HUES48 (cell line): Measurements from ENCODE around the gene TMEM198.

Experiments
- H3K27ac ChIP-seq: one replicate; pipeline ENCODE4 v1.7.0; 2013; ENCODE audit warnings: low read depth, low read length, inconsistent platforms
- H3K27me3 ChIP-seq: 2 replicates; pipeline ENCODE4 v1.6.1; 2013; ENCODE audit warnings: mild to moderate bottlenecking, low read length; ENCODE audit not compliant: control insufficient read depth, insufficient read depth
- H3K36me3 ChIP-seq: 2 replicates; pipeline ENCODE4 v1.6.1; 2013; ENCODE audit warnings: low read length; ENCODE audit not compliant: control insufficient read depth, insufficient read depth
- H3K4me1 ChIP-seq: 2 replicates; pipeline ENCODE4 v1.6.1; 2013; ENCODE audit warnings: mild to moderate bottlenecking, low read length; ENCODE audit not compliant: control insufficient read depth, insufficient read depth
- H3K4me3 ChIP-seq: 2 replicates; pipeline ENCODE4 v1.5.1; 2013; ENCODE audit warnings: mild to moderate bottlenecking, low read depth, low read length
- H3K9ac ChIP-seq: 2 replicates; pipeline ENCODE4 v1.6.1; 2013; ENCODE audit warnings: mild to moderate bottlenecking, low read depth, low read length, moderate library complexity
- H3K9me3 ChIP-seq: 2 replicates; pipeline ENCODE4 v1.6.1; 2013; ENCODE audit warnings: low read length; ENCODE audit not compliant: control insufficient read depth, insufficient read depth

TMEM198 gene

GRCh38 chr2:219510512-219511135 lies 33.2 kb upstream of the TMEM198 start:
- Histone ChIP-seq H3K4me3 (peak overlapping the region; percentile 60; the same call in 1 of the 2 replicates), H3K4me1 (peaks cover 57% of the 10 kb centered on the region), H3K9me3 (no peaks in the 10 kb centered on the region), H3K9ac (no peak overlapping the region), H3K36me3 (no peaks in the 10 kb centered on the region), H3K27ac (no peak overlapping the region), H3K27me3 (peaks cover 45% of the 10 kb centered on the region)

- Histone ChIP-seq H3K27ac (no peak overlapping the region), H3K4me3 (no peak overlapping the region), H3K36me3 (no peaks in the 10 kb centered on the region), H3K27me3 (peaks cover 56% of the 10 kb centered on the region), H3K9me3 (no peaks in the 10 kb centered on the region), H3K9ac (no peak overlapping the region), H3K4me1 (peaks cover 47% of the 10 kb centered on the region)
Observed at GRCh38 chr2:219511547-219512325, 32.1 kb upstream of the TMEM198 start.

- H3K36me3 ChIP-seq: no peaks in the 10 kb centered on the region
- H3K27me3 ChIP-seq: peaks cover 64% of the 10 kb centered on the region
- no peak overlapping the region for H3K9ac ChIP-seq
- no peak overlapping the region for H3K27ac ChIP-seq
- H3K4me1 ChIP-seq: peaks cover 38% of the 10 kb centered on the region
- H3K9me3 ChIP-seq: no peaks in the 10 kb centered on the region
- H3K4me3 ChIP-seq: no peak overlapping the region
Observed at GRCh38 chr2:219512524-219513216, 31.2 kb upstream of the TMEM198 start.

- Histone ChIP-seq H3K9me3 (no peaks in the 10 kb centered on the region), H3K9ac (no peak overlapping the region), H3K27me3 (peaks cover 71% of the 10 kb centered on the region), H3K4me1 (peaks cover 29% of the 10 kb centered on the region), H3K4me3 (0 out of 2 replicates have a peak overlapping the region, but pooled peaks have one; percentile 1), H3K27ac (no peak overlapping the region), H3K36me3 (no peaks in the 10 kb centered on the region)
Observed at GRCh38 chr2:219513787-219514186, 30.0 kb upstream of the TMEM198 start.

- Histone ChIP-seq H3K9ac (no peak within 1 kb of the TSS), H3K4me1 (peaks cover 29% of the 10 kb centered on the region)
Observed at GRCh38 chr2:219514196-219514761, 29.5 kb upstream of the TMEM198 start, which contains the start of gene ASIC4. Gene ASIC4 (plus strand): TSS chr2:219514482. CDS start chr2:219514725, 243 bp downstream.

GRCh38 chr2:219514836-219515235 lies 29.0 kb upstream of the TMEM198 start:
- peaks cover 26% of the 10 kb centered on the region for H3K4me1 ChIP-seq
- no peak overlapping the region for H3K9ac ChIP-seq
- no peaks in the 10 kb centered on the region for H3K36me3 ChIP-seq
- peaks cover 71% of the 10 kb centered on the region for H3K27me3 ChIP-seq
- H3K4me3 ChIP-seq: no peak overlapping the region
- no peak overlapping the region for H3K27ac ChIP-seq
- H3K9me3 ChIP-seq: no peaks in the 10 kb centered on the region

More at GRCh38 chr2:219514196-219514761, 29.5 kb upstream of the TMEM198 start, which contains the start of gene ASIC4:
- Histone ChIP-seq H3K27ac (no peak within 1 kb of the TSS), H3K36me3 (no peaks in the 10 kb centered on the region), H3K27me3 (peaks cover 71% of the 10 kb centered on the region), H3K9me3 (no peaks in the 10 kb centered on the region), H3K4me3 (0 out of 2 replicates have a peak within 1 kb of the TSS, but pooled peaks have one; percentile 1)

GRCh38 chr2:219515874-219516629 lies 27.8 kb upstream of the TMEM198 start:
- Histone ChIP-seq H3K9ac (no peak overlapping the region), H3K36me3 (no peaks in the 10 kb centered on the region), H3K27me3 (peaks cover 66% of the 10 kb centered on the region), H3K27ac (no peak overlapping the region), H3K4me1 (peaks cover 26% of the 10 kb centered on the region), H3K4me3 (no peak overlapping the region), H3K9me3 (no peaks in the 10 kb centered on the region)

- H3K27me3 ChIP-seq: peaks cover 64% of the 10 kb centered on the region
- no peak overlapping the region for H3K27ac ChIP-seq
- peaks cover 29% of the 10 kb centered on the region for H3K4me1 ChIP-seq
- H3K36me3 ChIP-seq: no peaks in the 10 kb centered on the region
- H3K9ac ChIP-seq: no peak overlapping the region
- H3K9me3 ChIP-seq: no peaks in the 10 kb centered on the region
- no peak overlapping the region for H3K4me3 ChIP-seq
Observed at GRCh38 chr2:219516888-219517287, 26.9 kb upstream of the TMEM198 start.

- Histone ChIP-seq H3K27me3 (peaks cover 51% of the 10 kb centered on the region), H3K4me1 (peaks cover 22% of the 10 kb centered on the region), H3K9ac (no peak overlapping the region), H3K4me3 (no peak overlapping the region), H3K36me3 (no peaks in the 10 kb centered on the region), H3K27ac (no peak overlapping the region), H3K9me3 (no peaks in the 10 kb centered on the region)
Observed at GRCh38 chr2:219517954-219518778, 25.7 kb upstream of the TMEM198 start.
